ENCODE results near the gene ZKSCAN3.

- TF ChIP-seq EP300 (IDR thresholded peaks at IDR 0.05) (no peak), POLR2A (IDR thresholded peaks at IDR 0.05) (no peak)
- TF ChIP-seq, protein P1, sequence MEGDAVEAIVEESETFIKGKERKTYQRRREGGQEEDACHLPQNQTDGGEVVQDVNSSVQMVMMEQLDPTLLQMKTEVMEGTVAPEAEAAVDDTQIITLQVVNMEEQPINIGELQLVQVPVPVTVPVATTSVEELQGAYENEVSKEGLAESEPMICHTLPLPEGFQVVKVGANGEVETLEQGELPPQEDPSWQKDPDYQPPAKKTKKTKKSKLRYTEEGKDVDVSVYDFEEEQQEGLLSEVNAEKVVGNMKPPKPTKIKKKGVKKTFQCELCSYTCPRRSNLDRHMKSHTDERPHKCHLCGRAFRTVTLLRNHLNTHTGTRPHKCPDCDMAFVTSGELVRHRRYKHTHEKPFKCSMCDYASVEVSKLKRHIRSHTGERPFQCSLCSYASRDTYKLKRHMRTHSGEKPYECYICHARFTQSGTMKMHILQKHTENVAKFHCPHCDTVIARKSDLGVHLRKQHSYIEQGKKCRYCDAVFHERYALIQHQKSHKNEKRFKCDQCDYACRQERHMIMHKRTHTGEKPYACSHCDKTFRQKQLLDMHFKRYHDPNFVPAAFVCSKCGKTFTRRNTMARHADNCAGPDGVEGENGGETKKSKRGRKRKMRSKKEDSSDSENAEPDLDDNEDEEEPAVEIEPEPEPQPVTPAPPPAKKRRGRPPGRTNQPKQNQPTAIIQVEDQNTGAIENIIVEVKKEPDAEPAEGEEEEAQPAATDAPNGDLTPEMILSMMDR (IDR thresholded peaks at IDR 0.05) = no peak
Observed at GRCh38 chr6:28345201-28345600, 4.5 kb upstream of the ZKSCAN3 start.

Measured in suprapubic skin (tissue), 3 donors.